Ureter (tissue), 1 donor: ENCODE data around the gene SHISA6. TPM values are rescaled to one million over a fixed set of nuclear protein-coding genes. Genes with fewer than 3 reads are reported as not detected.

ENCODE experiments used
- DNase-seq: peaks from one replicate; pipeline ENCODE4 v3.0.0-alpha.2; 2020; ENCODE audit warnings: low spot score
- total RNA-seq: library from RNA; stranded (reverse); gene quantifications from one replicate; pipeline ENCODE4 v1.2.4, GENCODE V29; 2023
- donor health status: DM: yes; HTN: yes; CAD: no.

SHISA6 gene
- total RNA-seq, 1 donor from 2014 or later, result 5.4 TPM

DNA sequence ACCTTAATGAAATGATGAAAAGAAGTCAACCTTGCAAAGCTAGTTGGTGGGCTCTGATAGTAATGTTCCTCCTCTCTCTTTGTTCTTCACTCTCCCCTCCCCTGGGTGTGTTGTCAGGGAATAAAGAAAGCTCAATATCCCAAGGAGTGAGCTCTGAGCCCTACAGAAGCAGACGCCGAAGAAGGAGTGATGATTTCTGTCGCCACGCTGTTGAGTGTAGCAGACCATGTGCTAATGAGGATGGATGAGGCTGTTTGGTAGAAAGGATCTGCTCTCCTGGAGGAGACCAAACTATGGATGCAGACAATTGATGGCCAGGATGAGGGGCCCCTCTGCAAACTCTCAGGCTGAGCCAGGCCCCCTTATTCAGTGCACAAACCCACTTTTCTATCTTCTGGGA lies 217.3 kb downstream of the SHISA6 start:
- no peak for DNase-seq

DNA sequence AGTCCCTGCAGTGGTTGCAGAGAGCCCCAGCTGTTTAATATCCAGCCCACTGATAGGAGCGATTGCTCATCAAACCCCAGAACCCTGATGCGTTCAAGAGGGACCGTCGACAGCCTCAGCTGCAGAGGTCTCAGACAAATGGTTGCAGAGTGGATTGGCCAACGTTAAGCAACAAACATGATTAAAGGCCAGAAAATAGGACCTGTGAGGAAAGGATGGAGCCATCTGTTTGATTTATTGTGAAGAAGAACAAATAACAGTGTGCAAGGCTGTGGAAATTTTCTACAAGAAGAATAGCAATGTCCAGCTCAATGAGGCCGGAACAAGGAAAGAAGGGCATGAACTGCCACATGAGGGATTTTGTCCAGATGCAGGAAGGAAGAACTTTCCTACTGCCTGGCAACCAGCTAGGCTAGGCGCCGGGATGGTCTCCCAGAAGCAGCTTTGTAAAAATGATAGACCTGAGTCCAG lies 218.9 kb downstream of the SHISA6 start:
- DNase-seq, result no peak

DNA sequence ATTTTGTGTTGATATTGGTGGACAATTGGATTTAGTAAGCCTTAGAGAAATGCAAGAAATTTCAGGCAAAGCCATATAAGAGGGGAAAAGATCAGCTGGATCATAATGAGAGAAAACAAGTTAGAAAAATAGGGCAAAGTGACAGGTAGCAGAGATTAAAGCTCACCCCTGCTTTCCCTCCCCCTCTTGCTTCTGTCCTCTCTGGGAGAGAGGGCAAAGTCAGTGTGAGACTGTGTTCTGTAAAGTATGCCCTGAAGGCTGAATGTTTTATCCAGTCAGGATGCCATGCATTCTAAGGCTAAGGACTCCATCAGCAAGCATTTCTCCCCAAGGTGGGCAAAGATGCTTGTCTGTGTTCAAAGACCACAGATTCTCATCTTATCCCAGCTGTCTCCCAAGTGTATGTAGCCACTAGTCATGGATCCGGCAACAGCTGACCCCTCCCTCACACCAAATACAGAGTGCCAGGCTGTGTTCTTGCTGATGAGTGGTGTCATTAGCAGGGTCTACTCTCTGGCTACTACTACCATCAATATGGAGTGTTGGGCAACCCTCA lies 221.1 kb downstream of the SHISA6 start:
- no peak for DNase-seq

DNA sequence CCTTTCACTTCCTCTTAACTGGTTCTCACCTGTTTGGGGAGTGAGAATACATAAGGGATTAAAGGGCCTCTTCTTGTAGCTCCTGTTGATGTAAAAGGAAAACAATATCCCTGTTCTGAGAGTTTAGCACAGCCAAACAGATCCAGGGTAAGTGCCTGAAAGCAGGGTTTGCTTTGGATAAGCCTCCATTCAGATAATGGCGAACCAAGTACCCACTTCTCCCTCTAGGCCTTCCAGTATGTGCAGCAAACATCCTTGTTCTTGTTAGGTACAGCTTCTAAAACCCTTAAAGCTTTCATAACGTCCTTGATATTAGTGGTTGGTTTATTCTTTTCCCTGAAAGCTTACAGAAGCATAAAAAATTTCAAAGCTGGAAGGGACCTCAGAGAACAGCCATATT lies 226.6 kb downstream of the SHISA6 start:
- no peak for DNase-seq

DNA sequence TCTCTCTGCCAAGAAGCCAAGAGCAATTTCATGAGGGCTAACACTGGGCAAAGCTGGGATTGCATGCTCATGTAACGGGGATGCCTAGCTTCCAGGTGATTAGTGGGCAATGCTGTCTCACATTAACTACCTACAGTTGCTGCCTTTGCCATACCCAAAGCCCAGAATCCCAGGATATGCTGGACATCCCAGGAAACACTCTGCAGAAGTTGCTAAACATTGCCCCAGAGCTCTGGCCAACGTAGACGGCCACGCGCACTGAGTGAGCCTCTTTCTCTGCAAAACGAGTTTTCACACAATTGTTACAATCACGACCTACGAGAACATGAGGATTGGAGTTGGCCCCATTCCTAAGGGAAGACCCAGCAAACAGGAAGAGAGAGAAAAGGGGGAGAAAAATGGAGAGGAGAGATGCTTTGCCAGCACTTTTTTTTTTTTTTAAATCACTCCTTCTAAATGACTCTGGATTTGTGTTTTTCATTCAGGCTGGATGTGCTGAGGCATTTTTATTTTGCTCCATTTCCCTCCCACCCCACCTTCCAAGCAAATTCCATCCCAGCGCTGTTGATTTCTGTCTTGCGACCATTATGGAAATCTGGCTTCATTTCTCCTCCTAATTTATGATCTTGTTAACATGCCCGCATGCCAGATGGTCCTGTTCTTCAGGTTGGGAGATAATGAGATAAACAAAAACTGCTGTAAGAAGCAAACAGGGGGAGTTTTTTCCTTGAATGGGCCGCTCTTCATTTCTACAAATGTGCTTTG lies 244.5 kb downstream of the SHISA6 start:
- DNase-seq, result no peak

DNA sequence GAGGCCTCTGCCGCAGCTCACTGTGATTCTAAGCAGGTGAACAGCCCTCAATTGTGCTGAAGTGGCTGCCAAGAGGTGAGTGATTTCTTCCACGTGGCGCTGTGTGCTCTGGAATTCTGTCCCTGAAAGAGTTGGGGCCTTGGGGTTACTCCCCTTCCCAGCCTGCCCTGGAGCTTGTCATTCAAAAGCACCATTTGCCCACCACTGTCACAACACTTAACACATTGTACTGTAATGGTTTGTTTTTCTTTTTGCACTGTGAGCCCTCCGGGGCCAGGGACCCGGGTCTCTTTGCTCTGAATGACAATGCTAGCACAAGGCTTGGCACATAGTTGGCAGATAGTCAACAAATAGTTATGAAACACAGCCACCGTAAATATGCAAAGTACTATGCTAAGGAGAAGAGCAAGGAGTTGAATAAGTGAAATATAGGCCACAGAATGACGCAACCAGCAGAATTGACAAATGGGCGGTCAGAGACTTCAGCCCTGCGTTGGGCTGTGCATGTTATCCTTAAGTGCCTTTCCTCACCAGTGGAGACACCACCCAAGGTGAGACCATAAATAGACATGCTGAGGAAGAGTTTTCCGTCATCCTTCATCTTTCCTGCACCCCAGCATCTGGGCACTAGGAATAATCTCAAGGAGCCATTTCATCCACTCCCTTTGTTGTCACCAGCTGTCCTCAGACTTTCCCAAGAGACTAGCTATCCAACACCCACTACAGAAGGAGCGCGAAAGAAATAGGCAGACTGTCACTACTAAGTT lies 245.3 kb downstream of the SHISA6 start:
- DNase-seq, result no peak

DNA sequence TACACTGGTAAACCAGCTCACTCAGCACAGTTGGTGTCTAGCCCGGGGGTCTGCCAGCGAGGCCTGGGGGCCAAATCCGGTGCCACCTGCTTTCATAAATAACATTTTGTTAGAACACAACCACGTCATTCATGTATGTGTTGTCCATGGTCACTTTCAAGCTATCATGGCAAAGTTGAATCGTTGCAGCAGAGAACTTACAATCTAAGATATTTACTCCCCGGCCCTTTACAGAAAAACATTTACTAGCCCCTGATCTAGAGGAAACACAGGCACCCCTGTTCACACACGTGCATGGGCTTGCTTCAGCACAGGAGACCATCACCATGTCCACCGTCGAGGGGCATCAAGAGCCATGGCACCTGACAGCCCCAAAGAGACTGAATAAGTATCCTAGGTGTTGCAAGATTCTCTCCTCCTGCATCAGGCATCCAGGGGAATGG lies 245.9 kb downstream of the SHISA6 start:
- DNase-seq, result no peak

DNA sequence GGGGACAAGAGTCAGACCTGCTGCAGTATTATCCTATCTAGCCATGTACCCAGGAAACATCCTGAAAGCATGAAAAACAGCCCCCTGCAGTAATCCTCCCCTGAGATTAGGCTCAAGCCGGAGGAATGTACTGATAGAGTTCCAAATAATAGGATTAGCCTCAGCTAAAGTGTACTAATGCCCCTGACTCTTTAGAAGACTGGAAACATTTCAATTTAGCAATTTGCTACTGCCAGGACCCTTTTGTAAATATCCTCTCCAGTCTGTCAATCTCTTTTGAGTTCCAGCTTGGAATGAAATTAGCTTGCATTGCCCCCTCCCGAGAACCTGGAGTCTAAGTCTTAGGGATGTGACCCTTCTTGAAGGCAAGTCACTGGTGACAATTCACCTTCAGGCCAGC lies 246.5 kb downstream of the SHISA6 start:
- no peak for DNase-seq

DNA sequence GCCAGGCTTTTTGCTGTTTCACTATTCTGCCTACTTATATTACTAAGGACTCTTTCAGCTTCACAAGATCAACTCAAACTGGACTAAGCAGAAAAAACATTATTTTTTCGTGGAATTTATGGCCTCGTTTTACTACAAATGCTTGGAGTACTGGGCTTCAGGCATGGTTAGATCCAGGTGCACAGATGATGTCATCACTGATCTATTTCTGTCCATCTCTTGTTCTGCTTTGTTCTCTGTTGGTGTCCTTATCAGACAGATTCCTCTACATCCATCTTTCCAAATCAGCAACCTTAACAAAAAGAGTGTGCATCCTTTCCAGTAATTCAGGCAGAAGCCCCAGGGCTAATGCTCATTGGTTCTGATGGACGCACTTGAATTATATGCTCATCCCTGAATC lies 247.4 kb downstream of the SHISA6 start:
- no peak for DNase-seq

DNA sequence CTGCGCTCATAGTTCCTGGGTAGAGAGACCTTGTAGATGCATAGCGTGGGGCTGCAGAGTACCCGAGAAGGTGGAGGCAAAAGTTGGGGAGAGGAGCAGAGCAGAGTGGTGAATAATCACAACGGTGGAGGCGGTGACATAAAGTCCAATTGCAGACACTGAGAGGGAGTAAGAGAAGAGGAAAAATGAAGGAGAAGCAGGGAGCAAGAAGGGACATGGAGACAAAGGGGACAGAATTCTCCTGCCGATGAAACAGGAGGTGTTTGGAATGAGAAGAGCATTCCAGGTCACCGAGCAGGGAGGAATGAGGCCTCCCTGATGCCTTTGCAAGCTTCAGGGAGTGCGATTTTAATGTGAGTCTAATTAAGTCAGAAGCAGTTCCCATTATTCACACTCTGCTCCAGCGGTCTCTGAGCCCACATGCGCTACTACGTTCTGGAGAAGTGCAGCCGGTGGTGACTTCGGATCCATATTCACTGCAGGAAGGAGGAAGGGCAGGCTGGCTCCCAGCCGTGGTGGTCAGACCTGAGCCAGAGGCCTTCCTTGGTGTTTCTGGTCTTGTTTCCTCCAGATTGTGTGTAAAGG lies 249.2 kb downstream of the SHISA6 start:
- DNase-seq, result no peak

DNA sequence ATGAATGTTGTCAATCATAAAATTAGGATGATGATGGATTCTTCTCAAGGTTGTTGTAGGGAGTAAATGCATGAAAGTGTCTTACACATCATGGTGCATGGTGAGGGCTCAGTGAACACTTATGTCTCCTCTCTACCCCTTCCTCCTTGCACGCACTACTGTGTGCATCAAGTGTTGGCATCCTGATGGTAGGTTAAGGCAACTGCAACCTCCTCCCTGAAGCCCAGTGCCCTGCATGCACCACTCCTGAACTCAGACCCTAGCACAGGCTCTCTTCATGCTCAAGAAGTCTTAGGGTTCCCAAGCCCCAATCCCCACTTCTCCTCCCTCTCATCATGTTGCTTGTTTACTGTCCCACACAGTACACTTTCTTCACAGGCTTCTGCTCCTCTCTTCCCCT lies 251.5 kb downstream of the SHISA6 start:
- DNase-seq, result no peak

DNA sequence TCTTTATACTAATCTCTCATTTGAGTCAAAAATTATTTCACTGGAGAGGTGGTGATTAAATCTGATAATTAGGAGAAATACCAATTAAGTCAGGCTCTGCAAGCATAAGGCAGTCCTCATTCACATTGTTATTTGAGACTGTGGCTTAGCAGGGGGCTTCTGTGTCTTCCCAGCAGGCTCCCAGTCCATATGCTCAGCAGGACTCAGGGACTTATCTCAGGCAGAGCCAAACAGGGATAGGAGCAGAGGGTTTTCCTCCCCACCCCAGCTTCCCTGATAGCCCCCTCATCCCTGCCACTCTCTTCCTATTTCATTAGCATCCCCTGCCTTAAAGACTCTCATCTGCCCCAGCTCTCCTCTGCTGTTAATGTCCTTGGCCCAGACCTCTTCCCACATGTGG lies 252.9 kb downstream of the SHISA6 start:
- no peak for DNase-seq

DNA sequence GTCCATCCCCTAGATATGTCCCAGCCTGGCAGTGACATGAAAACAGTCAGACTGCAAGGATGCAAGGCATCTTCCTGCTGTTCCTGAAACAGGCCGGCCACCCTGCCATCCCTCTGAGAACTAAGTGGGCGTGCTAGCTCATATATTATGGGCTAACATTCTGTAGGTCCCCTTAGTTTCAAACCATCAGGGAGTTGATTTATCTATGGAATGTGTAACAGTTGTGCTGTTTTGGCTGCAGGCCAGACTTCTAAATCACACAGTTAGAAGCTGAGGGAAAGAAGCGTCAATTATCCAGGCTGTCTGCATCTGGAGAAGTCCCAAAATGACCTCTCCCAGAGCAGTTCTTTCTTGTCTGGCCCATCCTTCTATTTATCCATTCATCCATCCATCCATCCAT lies 254.6 kb downstream of the SHISA6 start:
- DNase-seq, result no peak

DNA sequence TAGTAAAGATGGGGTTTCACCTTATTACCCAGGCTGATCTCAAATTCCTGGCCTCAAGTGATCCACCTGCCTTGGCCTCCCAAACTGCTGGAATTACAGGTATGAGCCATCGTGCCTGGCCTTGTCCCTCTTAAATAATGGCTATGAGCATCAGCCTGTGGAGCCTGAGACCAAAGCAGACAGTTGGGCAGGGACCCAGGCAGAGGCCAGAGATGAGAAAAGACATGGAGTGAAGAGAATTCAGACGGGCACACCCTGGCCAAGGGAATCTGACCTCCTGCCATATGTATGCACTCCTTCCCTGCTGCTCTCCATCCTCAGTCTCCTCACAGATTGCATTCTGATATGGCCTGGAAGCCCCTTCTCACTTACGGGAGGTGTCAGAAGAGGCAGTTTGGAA lies 258.9 kb downstream of the SHISA6 start:
- DNase-seq, result no peak

DNA sequence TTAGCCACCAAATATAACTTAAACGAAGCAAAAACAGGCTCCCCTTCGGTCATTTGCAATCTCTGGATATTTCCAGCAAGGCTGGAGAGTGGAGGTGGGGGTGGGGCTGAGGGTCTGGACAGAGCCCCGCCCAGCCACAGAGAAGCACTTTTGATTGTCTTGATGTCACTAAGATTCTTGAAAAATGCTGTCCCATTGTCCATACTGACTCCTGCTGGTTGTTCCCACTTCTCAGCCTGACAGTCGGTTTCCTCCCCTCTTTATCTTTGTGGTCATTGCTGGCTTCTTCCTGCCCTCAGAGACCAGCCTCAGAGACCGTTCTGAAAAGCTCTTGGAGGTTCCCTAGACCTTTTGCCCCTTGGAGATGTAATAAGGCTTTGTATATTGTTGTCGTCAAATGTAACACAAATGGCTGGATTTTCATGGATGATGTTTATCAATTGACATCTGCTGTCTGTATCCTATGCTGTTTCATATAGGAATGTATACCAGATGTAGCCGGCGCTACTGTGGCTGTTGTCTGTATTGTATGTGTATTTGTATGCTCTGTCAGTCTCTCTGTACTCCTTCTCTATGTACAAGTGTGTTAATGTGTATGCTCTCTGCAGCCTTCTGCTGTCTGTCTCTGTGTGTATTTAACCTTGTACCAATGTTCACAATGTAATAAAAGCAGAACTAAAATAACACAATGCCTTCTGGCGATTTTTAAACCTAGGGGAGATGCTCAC lies 262.5 kb downstream of the SHISA6 start:
- DNase-seq, result no peak

DNA sequence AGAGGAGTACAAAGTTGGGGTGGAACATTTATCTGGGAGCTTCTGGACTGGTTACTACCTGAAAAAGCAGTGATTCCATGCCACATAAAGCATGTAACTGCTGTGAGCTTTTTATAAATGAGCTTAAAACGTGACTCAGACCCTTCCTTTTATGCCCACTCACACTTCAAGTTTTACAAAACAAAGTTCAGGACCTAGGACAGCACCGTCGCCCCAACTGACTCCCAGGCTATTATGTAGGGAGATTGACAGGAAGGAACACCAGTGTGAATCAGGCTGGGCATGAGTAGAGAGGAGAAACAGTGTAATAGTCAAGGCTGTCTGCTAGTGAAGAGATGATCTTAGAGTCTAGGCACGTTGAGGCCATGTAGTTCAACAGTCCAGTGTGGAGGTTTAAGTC lies 265.6 kb downstream of the SHISA6 start:
- DNase-seq, result no peak

DNA sequence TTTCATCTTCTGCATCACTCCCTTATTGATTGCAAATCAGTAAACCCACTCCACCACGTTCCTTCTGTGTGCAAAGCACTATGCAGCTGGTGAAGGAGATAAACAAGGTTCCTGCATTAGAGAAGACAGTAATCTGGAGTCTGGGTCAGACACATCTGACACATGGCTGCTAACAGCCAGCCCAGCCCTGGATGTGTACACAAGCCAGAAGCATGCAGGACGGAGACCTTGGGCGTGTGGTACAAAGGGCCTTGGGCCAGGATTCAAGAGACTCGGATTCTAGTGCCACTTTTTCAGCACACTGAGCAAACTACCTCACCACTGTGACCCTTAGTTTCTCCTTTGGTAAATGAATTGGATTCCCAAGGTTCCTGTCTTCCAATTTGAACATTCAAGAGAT lies 270.7 kb downstream of the SHISA6 start:
- DNase-seq, result no peak

DNA sequence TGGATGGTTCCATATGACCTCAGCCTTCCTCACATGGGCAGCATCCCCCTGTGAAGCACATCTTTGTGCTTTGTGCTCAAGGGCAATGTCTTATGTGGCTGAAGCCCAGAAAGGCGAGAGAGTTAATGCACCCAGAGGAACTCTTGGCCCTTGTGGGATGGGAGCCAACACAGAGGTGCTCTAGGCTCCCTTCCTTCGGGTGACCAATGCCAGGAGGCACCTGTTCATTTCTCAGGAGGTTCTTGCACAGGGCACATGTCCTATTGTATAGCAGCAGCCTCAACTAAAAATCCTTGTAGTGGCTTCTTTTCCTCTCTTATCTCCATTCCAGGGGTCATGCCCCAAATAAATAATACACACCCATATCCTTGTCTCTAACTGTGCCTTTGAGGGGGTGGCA lies 273.6 kb downstream of the SHISA6 start:
- DNase-seq, result no peak

DNA sequence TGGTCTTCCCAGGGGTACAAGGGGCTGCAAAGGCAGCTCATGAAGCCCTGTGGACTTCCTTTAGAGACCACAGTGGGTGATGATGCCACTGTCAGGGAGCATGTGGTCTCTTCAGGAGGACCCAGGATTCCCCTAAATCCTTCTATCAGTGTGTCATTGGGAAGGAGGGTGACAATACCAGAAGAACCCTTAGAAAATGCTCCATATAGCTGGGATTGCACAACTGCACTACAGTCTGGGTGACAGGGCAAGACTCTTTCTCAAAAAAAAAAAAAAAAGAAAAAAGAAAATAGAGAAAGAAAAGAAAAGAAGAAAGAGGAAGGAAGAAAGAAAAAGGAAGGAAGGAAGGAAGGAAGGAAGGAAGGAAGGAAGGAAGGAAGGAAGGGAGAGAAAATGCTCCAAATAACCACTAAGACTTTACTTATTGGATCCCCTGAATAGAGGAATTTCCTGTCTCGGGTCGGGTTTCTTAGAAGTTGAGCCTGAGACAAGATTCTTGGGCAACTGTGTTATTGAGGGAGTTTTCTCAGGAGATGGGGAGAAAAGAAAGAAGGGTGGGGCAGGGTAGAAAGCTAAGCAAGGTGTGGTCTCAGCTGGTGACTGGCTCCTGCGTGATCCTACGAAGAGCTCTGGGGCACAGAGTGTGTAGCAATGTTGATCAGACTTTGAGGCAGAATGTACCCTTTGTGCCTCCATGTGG lies 274.1 kb downstream of the SHISA6 start:
- no peak for DNase-seq

DNA sequence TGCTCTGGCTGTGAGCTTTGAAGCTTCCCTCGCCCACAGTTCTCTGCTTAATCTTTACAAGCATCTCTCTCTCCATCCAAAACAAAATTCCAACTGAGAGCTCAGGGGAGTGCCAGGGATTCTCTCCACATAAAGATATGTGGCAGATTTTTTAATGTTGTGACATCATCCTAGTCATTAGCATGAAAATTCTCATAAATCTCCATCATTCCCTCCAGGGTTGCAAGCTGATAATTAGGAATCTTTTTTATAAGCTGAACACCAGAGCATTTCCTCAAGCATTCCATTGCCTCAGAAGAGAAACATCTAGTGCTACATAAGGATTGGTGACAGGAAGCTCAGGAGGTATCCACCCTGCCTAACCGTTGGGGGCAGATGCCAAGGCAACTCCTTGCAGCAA lies 274.9 kb downstream of the SHISA6 start:
- no peak for DNase-seq

DNA sequence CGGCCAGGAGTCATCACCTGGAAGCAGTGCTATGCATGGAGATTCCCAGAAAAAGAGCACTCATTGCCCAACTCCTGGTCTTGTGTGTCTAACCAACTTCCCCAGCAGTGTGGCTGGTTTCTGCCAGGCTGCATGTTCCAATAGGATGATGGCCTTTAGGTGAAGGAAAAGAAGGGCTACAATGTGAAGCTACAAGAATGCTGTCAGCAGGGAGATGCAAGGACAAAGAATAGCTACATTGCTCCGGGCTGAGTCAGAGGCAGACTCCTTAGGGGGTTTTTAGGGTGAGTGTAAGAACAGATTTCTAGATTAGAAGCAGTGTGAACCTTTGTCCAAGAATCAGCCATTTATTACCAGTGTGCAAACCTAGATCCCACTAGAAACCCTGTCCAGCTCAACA lies 294.2 kb downstream of the SHISA6 start:
- no peak for DNase-seq
